ENCODE data around the gene RPS18.

DNA sequence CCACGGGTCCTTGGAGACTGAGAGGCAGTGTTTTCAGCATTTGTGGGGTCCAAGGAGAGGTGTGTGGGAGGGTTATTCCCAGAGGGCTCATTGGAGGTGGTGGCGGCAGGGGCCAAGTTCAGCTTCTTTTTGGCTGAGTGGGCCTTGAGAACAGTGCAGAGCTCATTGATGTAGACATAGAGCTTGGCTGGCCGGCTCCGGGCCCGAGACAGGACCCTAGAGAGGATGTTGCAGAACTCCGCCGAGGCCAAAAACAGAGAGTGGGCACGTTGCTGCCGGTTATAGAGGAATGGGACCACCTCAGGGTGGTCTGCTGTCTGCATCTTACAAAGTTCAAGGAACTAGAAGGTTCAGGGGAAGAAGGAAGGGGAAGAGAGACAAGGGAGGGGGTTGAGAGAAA lies 49.4 kb downstream of the RPS18 start:
- TF ChIP-seq, protein P1, sequence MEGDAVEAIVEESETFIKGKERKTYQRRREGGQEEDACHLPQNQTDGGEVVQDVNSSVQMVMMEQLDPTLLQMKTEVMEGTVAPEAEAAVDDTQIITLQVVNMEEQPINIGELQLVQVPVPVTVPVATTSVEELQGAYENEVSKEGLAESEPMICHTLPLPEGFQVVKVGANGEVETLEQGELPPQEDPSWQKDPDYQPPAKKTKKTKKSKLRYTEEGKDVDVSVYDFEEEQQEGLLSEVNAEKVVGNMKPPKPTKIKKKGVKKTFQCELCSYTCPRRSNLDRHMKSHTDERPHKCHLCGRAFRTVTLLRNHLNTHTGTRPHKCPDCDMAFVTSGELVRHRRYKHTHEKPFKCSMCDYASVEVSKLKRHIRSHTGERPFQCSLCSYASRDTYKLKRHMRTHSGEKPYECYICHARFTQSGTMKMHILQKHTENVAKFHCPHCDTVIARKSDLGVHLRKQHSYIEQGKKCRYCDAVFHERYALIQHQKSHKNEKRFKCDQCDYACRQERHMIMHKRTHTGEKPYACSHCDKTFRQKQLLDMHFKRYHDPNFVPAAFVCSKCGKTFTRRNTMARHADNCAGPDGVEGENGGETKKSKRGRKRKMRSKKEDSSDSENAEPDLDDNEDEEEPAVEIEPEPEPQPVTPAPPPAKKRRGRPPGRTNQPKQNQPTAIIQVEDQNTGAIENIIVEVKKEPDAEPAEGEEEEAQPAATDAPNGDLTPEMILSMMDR (conservative IDR thresholded peaks at IDR 0.05; ENCODE audit: low read length) = no peak
- TF ChIP-seq EZH2phosphoT487 (IDR thresholded peaks at IDR 0.05; ENCODE audit: borderline replicate concordance, low read depth, low read length) = no peak
